ENCODE measurements around the gene PNKD.

DNA sequence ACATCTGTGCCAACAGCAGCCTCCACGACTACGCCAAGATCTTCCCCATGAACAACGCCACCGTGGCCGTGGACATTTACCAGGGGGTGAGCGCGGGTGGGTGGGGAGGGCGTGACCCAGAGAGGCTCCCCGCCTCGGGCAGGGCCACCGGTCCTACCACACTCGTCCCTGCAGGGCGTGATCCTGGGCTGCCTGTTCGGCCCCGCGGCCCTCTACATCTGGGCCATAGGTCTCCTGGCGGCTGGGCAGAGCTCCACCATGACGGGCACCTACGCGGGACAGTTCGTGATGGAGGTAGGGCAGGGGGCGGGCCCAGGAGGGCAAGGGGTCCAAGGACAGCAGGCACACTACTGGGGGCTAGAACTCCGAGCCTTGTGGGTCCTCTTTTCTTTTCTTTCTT is 120.9 kb downstream of the PNKD start:
- no peak for TF ChIP-seq POLR2AphosphoS5 (IDR thresholded peaks at IDR 0.05; ENCODE audit: low read depth, low read length)
- no peak for TF ChIP-seq TAF1 (IDR thresholded peaks at IDR 0.05; ENCODE audit: low read depth, low read length)
- TF ChIP-seq POLR2A (IDR thresholded peaks at IDR 0.05; ENCODE audit: low read depth, low read length): no peak

Data from GM12891 (cell line).